ENCODE results near the gene FAT2.

The FAT2 gene

GRCh38 chr5:151551985-151552384 is 39.1 kb downstream of the FAT2 start:
- H2AFZ ChIP-seq (ENCODE audit: low read depth, low read length) = no peak overlapping the region
- no peaks in the 10 kb centered on the region for H3K27me3 ChIP-seq (ENCODE audit: insufficient read depth, low read length)
- no peaks in the 10 kb centered on the region for H3K4me1 ChIP-seq (ENCODE audit: insufficient read depth, low read length)
- no peaks in the 10 kb centered on the region for H3K36me3 ChIP-seq (ENCODE audit: insufficient read depth, low read length)
- no peaks in the 10 kb centered on the region for H3K9me3 ChIP-seq (ENCODE audit: low read length)
- H3K4me3 ChIP-seq (ENCODE audit: low read length) = no peak overlapping the region

GRCh38 chr5:151550146-151550545 is 41.0 kb downstream of the FAT2 start:
- H3K27me3 ChIP-seq (ENCODE audit: insufficient read depth, low read length) = peaks cover 3% of the 10 kb centered on the region
- no peak overlapping the region for H3K4me3 ChIP-seq (ENCODE audit: low read length)
- no peaks in the 10 kb centered on the region for H3K9me3 ChIP-seq (ENCODE audit: low read length)
- H3K36me3 ChIP-seq (ENCODE audit: insufficient read depth, low read length) = no peaks in the 10 kb centered on the region
- H3K4me1 ChIP-seq (ENCODE audit: insufficient read depth, low read length) = no peaks in the 10 kb centered on the region
- H2AFZ ChIP-seq (ENCODE audit: low read depth, low read length) = no peak overlapping the region

DNA sequence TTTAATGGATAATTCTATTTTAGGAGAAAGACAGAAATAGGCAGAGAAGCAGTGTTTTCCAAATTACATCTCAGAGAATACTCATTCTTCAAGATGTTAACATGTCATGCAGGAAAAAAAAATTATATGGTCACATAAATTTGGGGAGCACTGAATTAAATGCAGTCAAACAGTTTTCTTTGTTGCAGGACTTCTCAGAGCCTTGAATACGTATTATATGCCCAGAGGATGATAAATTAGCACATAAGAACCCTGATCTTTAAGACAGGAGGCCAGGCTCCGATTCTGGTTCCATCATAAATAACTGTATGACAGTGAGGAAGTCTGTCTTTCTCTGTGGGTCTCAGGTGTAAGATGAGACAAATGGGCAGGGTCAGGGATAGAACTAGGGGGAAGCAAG is 41.4 kb downstream of the FAT2 start:
- no peaks in the 10 kb centered on the region for H3K36me3 ChIP-seq (ENCODE audit: insufficient read depth, low read length)
- no peaks in the 10 kb centered on the region for H3K9me3 ChIP-seq (ENCODE audit: low read length)
- peaks cover 3% of the 10 kb centered on the region for H3K27me3 ChIP-seq (ENCODE audit: insufficient read depth, low read length)
- H2AFZ ChIP-seq (ENCODE audit: low read depth, low read length) = no peak overlapping the region
- H3K4me1 ChIP-seq (ENCODE audit: insufficient read depth, low read length) = no peaks in the 10 kb centered on the region
- no peak overlapping the region for H3K4me3 ChIP-seq (ENCODE audit: low read length)

GRCh38 chr5:151547364-151547763 is 43.8 kb downstream of the FAT2 start:
- Histone ChIP-seq H3K36me3 (ENCODE audit: insufficient read depth, low read length) (no peaks in the 10 kb centered on the region), H3K9me3 (ENCODE audit: low read length) (no peaks in the 10 kb centered on the region), H2AFZ (ENCODE audit: low read depth, low read length) (no peak overlapping the region), H3K4me1 (ENCODE audit: insufficient read depth, low read length) (no peaks in the 10 kb centered on the region), H3K4me3 (ENCODE audit: low read length) (no peak overlapping the region), H3K27me3 (ENCODE audit: insufficient read depth, low read length) (peaks cover 3% of the 10 kb centered on the region)

GRCh38 chr5:151541571-151541970 is 49.6 kb downstream of the FAT2 start:
- Histone ChIP-seq H3K27me3 (ENCODE audit: insufficient read depth, low read length) (peaks cover 7% of the 10 kb centered on the region), H3K4me1 (ENCODE audit: insufficient read depth, low read length) (no peaks in the 10 kb centered on the region), H3K4me3 (ENCODE audit: low read length) (no peak overlapping the region), H2AFZ (ENCODE audit: low read depth, low read length) (no peak overlapping the region), H3K9me3 (ENCODE audit: low read length) (no peaks in the 10 kb centered on the region), H3K36me3 (ENCODE audit: insufficient read depth, low read length) (no peaks in the 10 kb centered on the region)
